Astrocyte (in vitro differentiated cells and primary cell): ENCODE results near the gene PTPRD. TPM values are rescaled to one million over a fixed set of nuclear protein-coding genes. Genes with fewer than 3 reads are reported as not detected.

Source experiments
- DNase-seq: peaks from one replicate; pipeline ENCODE4 v3.0.0-alpha.2; 2010; ENCODE audit warnings: low read depth
- FAIRE-seq: peaks from 2 replicates; lab custom pipeline; 2011; peaks lifted over from hg19 to GRCh38; lab: Jason Lieb, UNC
- H2AFZ ChIP-seq: 2 replicates; pipeline ENCODE4 v1.6.0; 2012; ENCODE audit warnings: low read depth, low read length, inconsistent platforms
- H3K27ac ChIP-seq: 2 replicates; pipeline ENCODE4 v1.5.1; 2011; ENCODE audit warnings: low read depth, low read length, inconsistent platforms
- H3K27me3 ChIP-seq: 2 replicates; pipeline ENCODE4 v1.6.0; 2011; ENCODE audit warnings: low read length, inconsistent platforms; ENCODE audit not compliant: insufficient read depth
- H3K36me3 ChIP-seq: 2 replicates; pipeline ENCODE4 v1.5.1; 2011; ENCODE audit warnings: low read length, inconsistent platforms; ENCODE audit not compliant: insufficient read depth
- H3K4me1 ChIP-seq: 2 replicates; pipeline ENCODE4 v1.5.1; 2011; ENCODE audit warnings: low read length, inconsistent platforms; ENCODE audit not compliant: insufficient read depth
- H3K4me2 ChIP-seq: 2 replicates; pipeline ENCODE4 v1.6.0; 2012; ENCODE audit warnings: low read length, inconsistent platforms
- H3K4me3 ChIP-seq: 2 replicates; pipeline ENCODE4 v1.5.1; 2011; ENCODE audit warnings: low read depth, mild to moderate bottlenecking, low read length, inconsistent platforms; ENCODE audit not compliant: insufficient read depth
- H3K79me2 ChIP-seq: 2 replicates; pipeline ENCODE4 v1.6.0; 2012; ENCODE audit warnings: mild to moderate bottlenecking, low read length, inconsistent platforms; ENCODE audit not compliant: insufficient read depth
- H3K9ac ChIP-seq: 2 replicates; pipeline ENCODE4 v1.6.0; 2012; ENCODE audit warnings: mild to moderate bottlenecking, low read length, inconsistent platforms
- H3K9me3 ChIP-seq: 2 replicates; pipeline ENCODE4 v1.5.1; 2012; ENCODE audit warnings: low read depth, mild to moderate bottlenecking, low read length, inconsistent platforms; ENCODE audit not compliant: insufficient read depth
- H4K20me1 ChIP-seq: 2 replicates; pipeline ENCODE4 v1.6.0; 2012; ENCODE audit warnings: low read length, inconsistent platforms; ENCODE audit not compliant: insufficient read depth
- H3K27ac Mint-ChIP-seq: one replicate; pipeline ENCODE4 v1.8.0; 2021; ENCODE audit warnings: mild to moderate bottlenecking, mixed read lengths; ENCODE audit not compliant: unreplicated experiment
- H3K27me3 Mint-ChIP-seq: one replicate; pipeline ENCODE4 v1.8.0; 2021; ENCODE audit warnings: low read depth, mixed read lengths; ENCODE audit not compliant: unreplicated experiment
- H3K36me3 Mint-ChIP-seq: one replicate; pipeline ENCODE4 v1.8.0; 2021; ENCODE audit warnings: low read depth, mixed read lengths; ENCODE audit not compliant: unreplicated experiment
- H3K4me1 Mint-ChIP-seq: one replicate; pipeline ENCODE4 v1.8.0; 2021; ENCODE audit warnings: low read depth, mixed read lengths; ENCODE audit not compliant: unreplicated experiment
- H3K4me3 Mint-ChIP-seq: one replicate; pipeline ENCODE4 v1.8.0; 2021; ENCODE audit warnings: mild to moderate bottlenecking, moderate library complexity, mixed read lengths; ENCODE audit not compliant: unreplicated experiment
- H3K9me3 Mint-ChIP-seq: one replicate; pipeline ENCODE4 v1.8.0; 2021; ENCODE audit warnings: mild to moderate bottlenecking, mixed read lengths; ENCODE audit not compliant: unreplicated experiment
- CTCF ChIP-seq: IDR thresholded peaks from 2 replicates; pipeline ENCODE4 v1.5.1; 2011; ENCODE audit warnings: low read depth, mild to moderate bottlenecking, inconsistent platforms, low read length, moderate library complexity; ENCODE audit not compliant: insufficient read depth
- EZH2 ChIP-seq: IDR thresholded peaks from 2 replicates; pipeline ENCODE4 v1.6.1; 2012; ENCODE audit warnings: mild to moderate bottlenecking, low read length, inconsistent platforms; ENCODE audit not compliant: insufficient read depth
- total RNA-seq: library from RNA; stranded (reverse); gene quantifications from 2 replicates; pipeline ENCODE4 v1.2.1, GENCODE V29; 2021

The PTPRD gene
- total RNA-seq, 1 donor from 2014 or later = 88.1 TPM

DNA sequence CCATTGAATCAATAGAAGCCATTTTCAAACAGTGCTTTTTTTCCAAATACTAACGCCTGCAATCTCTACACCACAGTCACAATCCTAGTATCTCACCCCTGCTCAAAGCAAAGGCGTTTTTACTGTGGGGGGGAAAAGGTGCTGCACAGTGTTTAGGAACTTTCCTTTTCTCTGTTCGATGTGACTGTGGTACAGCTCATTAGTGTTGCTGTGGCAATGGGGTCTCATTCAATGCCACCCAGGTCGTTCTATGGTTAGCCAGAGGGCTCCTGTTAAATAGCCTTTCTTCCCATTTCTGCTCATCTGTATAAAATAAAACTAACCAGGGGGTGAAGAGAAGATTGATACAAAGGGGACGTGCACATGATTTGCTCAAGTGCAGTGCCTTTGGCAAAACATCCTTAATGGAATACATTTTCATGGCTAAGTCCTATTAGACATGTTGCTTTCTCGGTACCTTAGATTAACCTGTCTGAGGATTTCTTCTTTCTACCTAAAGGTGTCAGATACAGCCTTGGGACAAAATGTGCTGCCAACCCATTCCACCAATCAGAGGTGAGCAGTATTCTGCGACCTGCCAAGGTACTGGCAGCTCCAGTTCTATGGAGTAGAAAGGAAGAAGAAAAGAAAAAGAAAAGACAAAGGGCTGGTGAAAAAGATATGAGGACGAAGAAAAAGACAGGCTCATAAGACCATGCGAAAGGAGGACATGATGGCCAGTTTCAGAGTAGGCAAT, 2161.8 kb downstream of the PTPRD start:
- H3K27me3 Mint-ChIP-seq = no peaks in the 10 kb centered on the region
- no peaks in the 10 kb centered on the region for H3K9me3 Mint-ChIP-seq
- no peak overlapping the region for H3K27ac ChIP-seq
- H2AFZ ChIP-seq = no peak overlapping the region
- H3K4me1 Mint-ChIP-seq = no peaks in the 10 kb centered on the region
- H3K4me1 ChIP-seq = no peaks in the 10 kb centered on the region
- TF ChIP-seq EZH2 = no peak
- no peak for TF ChIP-seq CTCF
- H3K27ac Mint-ChIP-seq = no peak overlapping the region
- FAIRE-seq (no peak), DNase-seq (no peak)
- no peaks in the 10 kb centered on the region for H3K36me3 ChIP-seq
- no peaks in the 10 kb centered on the region for H3K27me3 ChIP-seq
- no peak overlapping the region for H3K4me3 Mint-ChIP-seq
- H3K79me2 ChIP-seq = no peaks in the 10 kb centered on the region
- no peak overlapping the region for H3K4me3 ChIP-seq
- H3K36me3 Mint-ChIP-seq = peaks cover 16% of the 10 kb centered on the region
- no peak overlapping the region for H3K4me2 ChIP-seq
- H4K20me1 ChIP-seq = no peaks in the 10 kb centered on the region
- H3K9ac ChIP-seq = no peak overlapping the region
- no peaks in the 10 kb centered on the region for H3K9me3 ChIP-seq

DNA sequence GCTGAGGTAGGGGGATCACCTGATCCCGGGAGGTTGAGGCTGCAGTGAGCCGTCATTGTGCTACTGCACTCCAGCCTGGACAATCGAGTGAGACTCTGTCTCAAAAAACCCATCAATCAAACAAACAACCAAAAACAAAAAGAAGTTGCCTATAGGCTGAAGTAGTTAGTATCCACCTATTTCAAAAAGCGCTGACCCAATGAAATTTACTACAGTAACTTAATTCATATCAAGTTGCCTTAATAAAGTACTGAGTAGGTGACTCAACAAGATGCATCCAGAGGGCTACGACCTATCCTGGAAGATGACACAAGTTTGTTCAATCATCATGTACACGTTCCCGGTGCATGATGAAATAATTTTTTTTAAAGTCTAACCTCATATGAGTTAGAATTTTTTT, 2164.6 kb downstream of the PTPRD start:
- no peak for TF ChIP-seq CTCF
- no peak for TF ChIP-seq EZH2
- H3K9me3 ChIP-seq = no peaks in the 10 kb centered on the region
- H3K36me3 ChIP-seq = no peaks in the 10 kb centered on the region
- H3K4me1 Mint-ChIP-seq = no peaks in the 10 kb centered on the region
- H3K4me3 Mint-ChIP-seq = no peak overlapping the region
- H2AFZ ChIP-seq = no peak overlapping the region
- H3K4me1 ChIP-seq = no peaks in the 10 kb centered on the region
- H3K9ac ChIP-seq = no peak overlapping the region
- H4K20me1 ChIP-seq = no peaks in the 10 kb centered on the region
- H3K27me3 ChIP-seq = no peaks in the 10 kb centered on the region
- H3K27ac ChIP-seq = no peak overlapping the region
- H3K4me3 ChIP-seq = no peak overlapping the region
- no peaks in the 10 kb centered on the region for H3K9me3 Mint-ChIP-seq
- DNase-seq = no peak
- H3K27ac Mint-ChIP-seq = no peak overlapping the region
- H3K27me3 Mint-ChIP-seq = no peaks in the 10 kb centered on the region
- no peak for FAIRE-seq
- peaks cover 17% of the 10 kb centered on the region for H3K36me3 Mint-ChIP-seq
- no peaks in the 10 kb centered on the region for H3K79me2 ChIP-seq
- H3K4me2 ChIP-seq = no peak overlapping the region

DNA sequence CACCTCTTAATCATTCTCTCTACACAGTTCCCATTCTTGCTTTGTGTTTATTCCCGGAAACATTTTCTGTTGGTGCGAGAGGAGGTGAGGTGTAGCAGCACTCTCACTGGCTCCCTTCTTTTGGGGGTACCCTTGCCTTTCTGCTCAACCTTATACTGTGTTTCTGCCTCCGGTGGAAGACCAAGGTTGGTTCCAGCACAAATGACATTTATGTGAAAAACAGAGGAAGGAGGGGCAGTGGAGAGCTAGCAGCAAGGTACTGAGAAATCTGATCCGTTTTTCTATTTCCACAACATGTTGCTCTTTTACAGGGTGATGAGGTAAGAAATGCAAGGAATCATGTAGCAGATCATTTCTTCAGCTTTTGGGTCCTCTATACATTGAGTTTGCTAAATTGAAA, 2165.2 kb downstream of the PTPRD start:
- no peaks in the 10 kb centered on the region for H3K79me2 ChIP-seq
- no peak overlapping the region for H3K4me2 ChIP-seq
- no peaks in the 10 kb centered on the region for H4K20me1 ChIP-seq
- no peaks in the 10 kb centered on the region for H3K27me3 ChIP-seq
- peaks cover 19% of the 10 kb centered on the region for H3K36me3 Mint-ChIP-seq
- H3K4me3 Mint-ChIP-seq = no peak overlapping the region
- no peaks in the 10 kb centered on the region for H3K4me1 ChIP-seq
- DNase-seq = no peak
- no peaks in the 10 kb centered on the region for H3K9me3 Mint-ChIP-seq
- TF ChIP-seq EZH2 (no peak), CTCF (no peak)
- no peak overlapping the region for H3K27ac ChIP-seq
- H2AFZ ChIP-seq = no peak overlapping the region
- no peaks in the 10 kb centered on the region for H3K36me3 ChIP-seq
- no peak for FAIRE-seq
- H3K9me3 ChIP-seq = no peaks in the 10 kb centered on the region
- H3K4me3 ChIP-seq = no peak overlapping the region
- H3K27me3 Mint-ChIP-seq = no peaks in the 10 kb centered on the region
- H3K9ac ChIP-seq = no peak overlapping the region
- H3K4me1 Mint-ChIP-seq = no peaks in the 10 kb centered on the region
- H3K27ac Mint-ChIP-seq = no peak overlapping the region
